GM19467 (cell line): Measurements from ENCODE around the gene LRTM1.

Experiments
- ATAC-seq: cut with Tn5 transposase; IDR thresholded peaks from one replicate; pipeline ENCODE4 v1.9.1; 2021; ENCODE audit warnings: mild to moderate bottlenecking, moderate library complexity; ENCODE audit not compliant: unreplicated experiment

Gene LRTM1

DNA sequence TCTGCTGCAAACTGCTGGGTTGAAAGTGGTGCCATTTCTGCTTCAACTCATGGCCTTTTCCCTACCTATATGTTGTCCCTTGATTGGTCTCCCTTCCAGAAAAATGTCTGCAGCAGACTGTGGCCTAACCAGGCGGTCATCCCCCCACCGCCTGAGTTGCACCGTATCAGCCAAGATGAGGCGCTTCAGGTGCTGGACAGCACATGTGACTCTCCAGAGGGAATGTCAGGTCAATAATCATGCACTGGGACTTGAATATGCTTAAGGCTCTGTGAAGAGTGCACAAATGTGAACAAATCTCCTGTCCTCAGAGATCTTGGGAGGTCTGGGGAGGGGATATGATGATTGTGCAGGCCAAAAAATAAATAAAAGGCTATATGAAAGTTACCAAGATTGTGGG is 32.2 kb downstream of the LRTM1 start:
- ATAC-seq, result no peak

DNA sequence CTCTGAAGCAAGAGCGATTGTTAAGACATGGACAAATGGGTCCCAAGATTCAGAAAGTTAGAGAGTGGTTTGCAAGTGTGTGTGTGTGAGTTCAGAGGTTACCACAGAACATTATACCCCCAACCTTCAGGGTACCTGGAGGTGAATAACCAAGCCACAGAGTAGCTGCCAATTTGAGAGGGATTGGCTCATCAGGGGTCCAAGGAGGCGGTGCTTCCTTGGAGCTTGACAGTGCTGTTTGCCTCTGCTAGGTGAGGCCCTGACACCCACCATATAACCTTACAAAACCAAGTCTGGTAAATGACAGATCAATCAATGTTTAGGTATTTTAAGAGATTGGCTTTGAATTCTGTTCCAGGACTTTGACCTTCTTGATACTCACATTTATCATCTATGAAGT is 35.7 kb downstream of the LRTM1 start:
- ATAC-seq, result no peak

DNA sequence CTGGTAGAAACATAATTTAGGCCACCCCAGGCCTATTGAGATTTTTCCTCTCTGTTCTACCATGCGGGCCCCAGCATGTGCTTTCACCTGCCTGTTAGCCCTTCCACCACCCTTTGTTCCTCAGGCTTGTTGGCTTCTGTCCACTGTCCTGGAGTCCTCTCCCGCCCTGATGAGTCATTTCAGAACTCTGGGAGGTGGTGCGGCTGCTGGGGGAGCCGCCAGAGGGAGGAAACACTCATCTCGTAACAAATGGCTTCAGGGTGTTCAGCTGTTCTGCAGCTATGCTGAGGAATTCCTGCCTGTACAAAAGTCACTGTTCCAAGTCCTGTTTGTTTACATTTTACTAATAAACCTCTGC is 36.3 kb downstream of the LRTM1 start:
- no peak for ATAC-seq

DNA sequence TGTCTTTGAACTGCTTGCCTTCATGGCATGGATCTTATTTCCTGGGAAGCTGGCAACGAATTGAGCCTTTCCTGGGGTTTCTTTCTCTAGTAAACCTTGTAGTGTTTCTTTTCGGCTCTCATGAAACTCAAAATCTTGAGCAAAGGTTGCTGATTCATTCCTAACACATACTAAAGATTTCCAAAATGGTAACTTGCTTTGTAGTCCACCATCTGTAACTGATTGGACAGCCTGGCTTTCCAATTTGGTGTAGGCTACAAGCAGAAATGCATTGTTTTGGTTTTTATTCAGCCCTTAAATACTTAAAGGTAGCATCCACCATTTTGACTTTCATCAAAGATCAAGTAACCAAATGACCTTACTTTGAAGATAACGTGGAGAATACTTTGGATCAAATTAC is 38.1 kb downstream of the LRTM1 start:
- ATAC-seq, result no peak

DNA sequence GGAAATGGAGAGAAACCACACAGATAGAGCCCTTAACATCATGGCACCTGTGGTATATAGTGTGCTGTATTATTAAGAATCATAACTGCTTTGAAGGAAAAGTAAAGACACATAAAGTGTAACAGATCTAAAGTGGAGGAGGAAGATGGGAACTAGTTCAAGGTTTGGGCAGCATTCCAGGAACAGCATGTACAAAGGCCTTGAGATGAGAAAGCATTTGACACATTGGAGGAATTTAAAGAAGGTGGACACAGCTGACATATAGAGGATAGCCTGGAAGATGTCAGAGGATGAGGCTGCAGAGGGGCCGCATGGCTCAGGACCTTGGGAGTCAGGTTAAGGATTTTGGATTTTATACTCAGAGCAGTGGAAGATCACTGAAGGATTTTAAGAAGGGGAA is 39.0 kb downstream of the LRTM1 start:
- no peak for ATAC-seq

DNA sequence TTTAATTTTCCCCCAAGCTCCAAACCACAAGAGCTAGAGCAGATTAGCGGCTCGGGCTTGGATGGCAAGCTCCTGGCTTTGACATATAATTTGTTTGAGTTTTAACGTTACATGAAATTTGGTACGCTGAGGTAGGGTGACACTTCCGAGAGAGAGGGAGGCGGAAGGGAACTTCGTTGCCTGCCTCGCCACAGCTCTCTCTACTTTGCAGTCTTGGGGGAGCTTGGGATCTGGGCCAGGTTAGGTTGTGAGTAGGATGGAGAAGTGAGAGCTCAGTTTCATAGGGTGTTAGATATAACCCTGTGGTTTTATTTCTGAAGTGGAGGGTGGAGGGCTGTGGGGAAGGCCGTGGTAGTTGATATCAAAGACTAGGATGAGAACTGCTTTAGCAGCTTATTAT is 39.7 kb downstream of the LRTM1 start:
- ATAC-seq, result no peak

DNA sequence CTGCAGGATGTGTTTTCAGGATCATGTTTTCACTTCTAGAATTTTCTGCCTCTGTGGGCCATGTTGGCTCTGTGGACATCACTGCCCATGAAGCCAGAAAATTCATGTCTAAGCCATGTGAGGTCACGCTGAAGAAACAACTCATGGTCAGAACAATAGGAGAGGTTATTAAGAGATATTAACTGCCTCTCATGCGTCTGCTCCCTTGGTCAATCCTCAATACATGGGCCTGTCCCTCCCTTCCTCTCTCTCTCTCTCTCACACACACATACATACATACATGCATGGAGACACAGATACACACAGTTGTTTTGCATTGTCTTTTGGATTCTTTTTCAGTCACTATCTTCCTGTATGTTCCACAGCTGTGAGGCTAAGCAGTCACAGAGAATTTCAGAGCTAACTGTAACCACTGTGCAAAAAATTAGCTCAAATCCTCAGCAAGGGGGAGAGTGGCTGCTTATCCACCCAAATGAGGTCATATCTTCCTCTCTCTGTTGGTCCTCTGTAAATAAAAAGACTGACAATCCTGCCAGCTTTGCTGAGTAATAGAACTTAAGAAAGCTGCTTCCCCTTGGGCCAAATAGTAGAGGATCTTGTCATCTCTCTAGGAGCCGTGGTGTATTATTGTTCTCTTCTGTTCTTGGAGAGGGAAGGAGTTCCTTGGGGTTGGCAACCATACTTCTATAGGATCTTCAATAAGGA is 45.6 kb downstream of the LRTM1 start:
- no peak for ATAC-seq

DNA sequence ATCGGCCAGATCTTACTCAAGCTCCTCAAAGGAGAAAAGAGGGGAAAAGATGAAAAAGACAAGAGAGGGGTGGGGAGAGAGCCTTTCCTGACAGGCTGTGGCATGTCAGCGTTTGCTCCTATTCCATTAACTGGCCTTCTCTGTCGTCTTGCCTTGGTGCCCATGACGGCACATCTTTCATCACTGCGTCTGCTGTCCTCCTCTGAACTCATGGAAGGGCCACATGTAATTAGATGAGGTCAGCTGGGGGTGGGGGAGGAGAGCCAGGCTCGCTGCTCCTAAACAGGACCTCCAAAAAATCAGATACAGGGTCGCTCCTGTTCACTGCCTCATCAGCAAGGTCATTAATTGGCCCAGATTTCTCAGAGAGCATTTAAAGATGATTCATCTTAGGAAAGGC is 49.7 kb downstream of the LRTM1 start:
- ATAC-seq, result no peak

DNA sequence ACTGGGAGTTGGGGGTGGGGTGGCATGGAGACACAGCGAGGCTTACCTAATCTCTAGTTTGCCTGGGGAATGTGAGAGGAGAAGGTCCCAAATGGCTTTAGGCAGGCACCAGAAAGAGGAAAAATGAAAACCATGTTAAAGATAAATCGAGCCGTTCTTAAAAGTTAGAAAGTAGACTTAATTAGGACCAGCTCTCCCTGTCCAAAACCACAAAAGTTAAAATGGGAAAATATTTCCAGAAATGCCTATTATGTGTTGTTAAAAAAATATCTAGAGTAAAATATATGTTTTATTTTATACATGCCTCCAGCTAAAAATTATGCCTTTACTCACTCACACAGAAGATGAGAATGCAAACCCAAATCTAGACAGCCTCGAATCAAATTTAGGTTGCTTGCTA is 50.1 kb downstream of the LRTM1 start:
- ATAC-seq, result no peak

DNA sequence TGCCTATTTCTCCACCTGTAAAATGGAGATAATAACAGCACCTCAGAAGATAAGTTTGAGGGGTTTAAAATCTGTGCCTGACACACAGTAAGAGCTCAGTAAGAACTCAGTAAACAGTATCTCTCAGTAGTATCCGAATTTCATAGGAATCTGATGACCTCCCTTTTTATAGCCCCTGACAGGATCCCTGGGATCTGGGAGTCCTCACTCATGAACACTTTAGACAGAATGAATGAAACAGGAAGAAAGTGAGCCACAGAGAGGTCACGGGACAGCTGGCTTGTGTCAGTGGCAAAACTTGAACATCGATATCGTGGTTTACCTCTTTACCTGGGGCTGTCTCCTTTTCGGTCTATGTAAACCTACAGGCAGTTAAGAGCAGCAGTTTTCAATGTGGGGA is 51.2 kb downstream of the LRTM1 start:
- no peak for ATAC-seq

DNA sequence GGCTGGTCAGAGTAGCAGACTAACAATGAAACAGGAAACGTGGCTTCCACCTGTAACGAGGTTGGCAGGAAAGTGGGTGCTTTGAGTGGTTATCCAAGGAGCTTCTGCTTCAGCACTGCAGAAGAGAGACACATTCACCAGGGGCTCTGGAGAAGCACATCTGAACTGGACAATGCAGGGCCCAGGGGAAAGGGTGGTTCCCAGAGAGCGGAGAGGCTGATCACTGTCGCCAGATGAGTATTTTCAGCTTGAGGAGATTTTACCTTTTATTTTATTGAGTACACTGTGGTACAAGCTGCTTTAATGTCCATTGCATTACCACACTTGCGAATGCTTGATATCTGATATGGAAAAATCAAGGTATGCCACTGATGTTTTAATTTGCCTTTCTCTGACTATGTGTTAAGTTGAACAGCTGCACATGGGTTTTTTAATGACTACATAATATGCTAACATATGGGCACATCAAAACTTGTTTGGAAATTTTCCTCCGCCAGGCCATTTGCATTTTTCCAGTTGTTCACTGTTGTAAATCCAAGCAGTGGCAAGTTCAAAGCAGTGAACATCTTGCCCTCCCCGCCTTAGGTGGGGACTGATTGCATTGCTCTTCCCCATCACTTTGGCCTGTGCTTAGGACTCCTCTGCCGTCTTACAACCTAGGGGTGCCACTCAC is 52.1 kb downstream of the LRTM1 start:
- ATAC-seq, result no peak

DNA sequence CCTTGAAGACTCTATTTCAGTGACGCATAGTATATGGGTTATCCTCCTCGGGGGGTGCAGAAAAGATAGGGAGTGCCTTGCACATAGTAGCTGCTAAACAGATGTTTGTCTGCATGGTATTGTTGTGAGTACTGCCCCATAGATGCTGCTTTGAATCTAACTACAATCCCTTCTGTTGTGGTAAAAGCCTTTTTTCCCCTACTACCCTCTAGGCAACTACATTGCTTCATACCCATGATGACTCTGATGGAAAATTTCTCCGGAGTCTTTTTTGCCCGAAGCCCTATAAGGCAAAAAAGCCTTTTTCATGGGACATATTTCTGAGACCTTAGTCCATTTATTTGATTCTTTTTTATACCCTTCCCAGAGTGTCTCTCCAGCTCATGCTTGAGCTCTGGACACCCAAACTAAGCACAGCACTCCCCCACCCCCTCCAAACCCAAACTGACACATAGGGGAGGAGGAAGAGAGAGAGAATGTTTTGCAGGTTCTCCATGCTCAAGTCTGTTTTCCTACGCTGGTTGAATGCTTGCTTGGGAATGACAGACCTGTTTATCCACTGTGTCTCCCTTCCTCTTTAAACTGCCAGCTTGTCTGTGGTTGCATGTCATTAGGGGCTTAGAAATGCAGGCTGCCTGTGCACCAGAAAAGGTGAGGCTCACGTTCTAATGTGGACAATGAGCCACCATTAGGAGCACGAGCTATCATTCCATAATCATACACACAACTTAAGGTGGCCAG is 52.9 kb downstream of the LRTM1 start:
- ATAC-seq, result no peak

DNA sequence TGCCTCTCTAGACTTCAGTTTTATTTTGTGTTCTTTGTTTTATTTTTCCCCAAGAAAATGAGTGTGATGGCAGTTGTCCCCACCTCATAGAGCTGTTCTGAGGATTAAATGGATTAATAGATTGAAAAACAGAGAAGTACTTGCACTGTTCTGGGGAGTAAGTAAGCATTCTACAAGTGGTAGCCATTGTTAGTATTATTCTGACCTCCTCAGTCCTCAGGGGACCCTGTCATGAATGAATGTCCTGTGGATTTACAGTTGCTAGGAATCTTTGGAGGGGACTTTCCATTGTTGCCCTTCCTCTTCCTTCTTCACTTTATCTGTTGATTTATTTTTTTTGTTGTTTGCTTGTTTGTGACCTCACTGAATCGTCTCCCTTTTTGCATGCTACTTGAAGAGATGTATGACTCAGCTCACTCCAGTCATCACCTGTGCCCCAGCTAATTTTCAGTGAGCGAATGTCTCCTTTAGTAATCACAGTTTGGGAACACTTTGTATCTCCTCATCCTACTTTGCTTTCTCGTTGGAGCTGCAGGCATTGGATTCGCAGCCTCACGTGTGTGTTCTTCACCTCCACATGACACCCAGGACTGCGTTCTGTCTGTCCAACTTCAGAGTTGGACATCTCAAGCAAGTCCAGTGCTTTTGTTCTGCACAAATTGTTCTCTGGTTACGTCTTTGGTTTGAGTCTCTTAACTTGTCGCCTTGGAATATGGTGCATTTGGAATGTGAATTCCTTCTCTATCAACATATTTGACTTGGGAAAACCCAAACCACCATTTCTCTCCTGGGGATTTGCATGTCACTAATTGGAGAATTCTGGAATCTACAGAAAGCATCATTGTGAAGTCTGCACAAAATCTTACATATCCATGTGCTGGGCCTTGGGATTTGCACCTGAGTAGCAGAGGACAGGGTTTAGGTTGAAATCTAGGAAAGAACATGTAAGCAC is 54.5 kb downstream of the LRTM1 start:
- ATAC-seq, result no peak

DNA sequence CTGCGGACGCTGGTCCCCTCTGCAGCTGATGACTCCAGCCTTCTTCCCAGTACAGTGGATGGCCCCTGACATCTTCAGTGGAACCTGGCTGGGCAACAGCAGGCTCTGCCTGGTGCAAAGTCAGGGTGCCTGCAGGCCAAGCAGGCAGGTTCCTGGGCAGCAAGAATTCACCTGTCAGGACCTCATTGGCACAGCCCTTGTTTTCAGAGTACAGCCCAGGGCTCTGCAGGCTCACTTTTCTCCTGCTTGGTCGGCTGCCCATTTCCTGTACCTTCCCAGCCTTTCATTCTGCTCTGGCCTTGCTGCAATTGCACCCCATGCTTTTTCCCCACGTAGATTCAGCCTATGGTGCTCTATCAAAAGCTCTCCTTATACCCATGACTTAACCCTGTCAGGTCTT is 56.0 kb downstream of the LRTM1 start:
- no peak for ATAC-seq

DNA sequence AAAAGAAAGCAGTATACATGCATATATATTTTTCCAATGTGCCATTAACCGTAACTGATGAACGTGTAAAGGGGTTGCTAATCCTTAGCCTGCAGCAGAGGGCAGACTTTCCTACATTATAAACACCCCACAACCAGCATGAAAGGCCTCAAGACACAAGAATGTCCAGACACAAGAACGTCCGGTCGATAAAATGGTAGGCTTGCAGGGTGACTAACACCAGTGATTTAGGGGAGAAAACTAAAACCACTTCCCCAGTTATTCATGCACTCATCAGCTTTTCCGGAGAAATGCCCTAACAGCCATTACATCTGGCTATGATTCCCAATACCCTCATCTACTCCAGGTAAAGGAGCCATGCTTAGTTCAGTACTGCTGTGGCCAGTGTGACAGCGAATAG is 57.4 kb downstream of the LRTM1 start:
- no peak for ATAC-seq
